Lower lobe of right lung (tissue), 2 donors: ENCODE measurements around the gene KCND1. TPM values are rescaled to one million over a fixed set of nuclear protein-coding genes. Genes with fewer than 3 reads are reported as not detected.

ENCODE experiments used
- ATAC-seq, 2 donors: fragments of 200-7000 bp; cut with Tn5 transposase; one replicate each; pipeline ENCODE4 v1.9.1; 2020 to 2022; ENCODE audit warnings: mild to moderate bottlenecking in 2 of 2, moderate library complexity in 2 of 2
- DNase-seq: peaks from one replicate; pipeline ENCODE4 v3.0.0-alpha.2; 2020
- H3K27ac ChIP-seq: fragments of 200-600 bp; one replicate; pipeline ENCODE4 v1.8.0; 2022
- H3K27me3 ChIP-seq: fragments of 200-600 bp; one replicate; pipeline ENCODE4 v1.8.0; 2022; ENCODE audit warnings: low read depth
- H3K36me3 ChIP-seq: fragments of 200-600 bp; one replicate; pipeline ENCODE4 v1.8.0; 2022; ENCODE audit warnings: mild to moderate bottlenecking
- H3K4me1 ChIP-seq: fragments of 200-600 bp; one replicate; pipeline ENCODE4 v1.8.0; 2022
- H3K4me3 ChIP-seq: fragments of 200-600 bp; one replicate; pipeline ENCODE4 v1.8.0; 2022; ENCODE audit warnings: mild to moderate bottlenecking
- H3K9me3 ChIP-seq: fragments of 200-600 bp; one replicate; pipeline ENCODE4 v1.8.0; 2022
- CTCF ChIP-seq: fragments of 200-600 bp; IDR thresholded peaks from one replicate; pipeline ENCODE4 v1.8.0; 2022; ENCODE audit warnings: antibody characterized with exemption, mild to moderate bottlenecking
- intact Hi-C: fragments of 100-400 bp; cut with DNase I; formaldehyde crosslinking; loops from one replicate; pipeline ENCODE4 v1.11.0; 2022
- total RNA-seq: library from RNA; stranded (reverse); fragmentation: NEBNext Ultra II Directional; extraction: Animal tissue kit (Norgen Biotek cat#: 25700); gene quantifications from one replicate; pipeline ENCODE4 v1.2.1, GENCODE V29; 2021
- donor health status: DM: no; HTN: yes; CAD: no; lungs with severe emphysema.

The KCND1 gene
- total RNA-seq, 1 donor from 2014 or later: 1.8 TPM

GRCh38 chrX:49001521-49002090 lies 30.0 kb upstream of the KCND1 start:
- Histone ChIP-seq H3K4me1 (no peaks in the 10 kb centered on the region), H3K4me3 (peak overlapping the region; percentile 74), H3K36me3 (peaks cover 18% of the 10 kb centered on the region), H3K27me3 (no peaks in the 10 kb centered on the region), H3K9me3 (no peaks in the 10 kb centered on the region), H3K27ac (peak overlapping the region; percentile 88)
- no peak for TF ChIP-seq CTCF
- DNase-seq (peak; percentile 43), ATAC-seq (peak; percentile 52 to 59)
- intact Hi-C loops: no loop called here

- ATAC-seq: no peak
- H3K4me1 ChIP-seq: no peaks in the 10 kb centered on the region
- H3K36me3 ChIP-seq: peaks cover 27% of the 10 kb centered on the region
- TF ChIP-seq CTCF: no peak
- intact Hi-C loops: no loop called here
- no peak for DNase-seq
- no peaks in the 10 kb centered on the region for H3K9me3 ChIP-seq
- H3K4me3 ChIP-seq: no peak overlapping the region
- no peak overlapping the region for H3K27ac ChIP-seq
- no peaks in the 10 kb centered on the region for H3K27me3 ChIP-seq
Measured at GRCh38 chrX:49000636-49001035, 29.0 kb upstream of the KCND1 start.

- DNase-seq (no peak), ATAC-seq (no peak)
- no peaks in the 10 kb centered on the region for H3K4me1 ChIP-seq
- no peak overlapping the region for H3K27ac ChIP-seq
- TF ChIP-seq CTCF: no peak
- H3K27me3 ChIP-seq: no peaks in the 10 kb centered on the region
- H3K4me3 ChIP-seq: no peak overlapping the region
- intact Hi-C loops: no loop called here
- H3K9me3 ChIP-seq: no peaks in the 10 kb centered on the region
- peaks cover 28% of the 10 kb centered on the region for H3K36me3 ChIP-seq
Measured at GRCh38 chrX:48999030-48999429, 27.4 kb upstream of the KCND1 start.

GRCh38 chrX:48998391-48998790 lies 26.7 kb upstream of the KCND1 start:
- no peak for ATAC-seq
- peaks cover 31% of the 10 kb centered on the region for H3K36me3 ChIP-seq
- TF ChIP-seq CTCF: no peak
- no peaks in the 10 kb centered on the region for H3K27me3 ChIP-seq
- H3K27ac ChIP-seq: no peak overlapping the region
- intact Hi-C loops: no loop called here
- no peaks in the 10 kb centered on the region for H3K4me1 ChIP-seq
- DNase-seq: no peak
- no peaks in the 10 kb centered on the region for H3K9me3 ChIP-seq
- H3K4me3 ChIP-seq: no peak overlapping the region

- H3K4me3 ChIP-seq: no peak overlapping the region
- intact Hi-C loops: no loop called here
- no peaks in the 10 kb centered on the region for H3K27me3 ChIP-seq
- no peak overlapping the region for H3K27ac ChIP-seq
- TF ChIP-seq CTCF: no peak
- H3K9me3 ChIP-seq: no peaks in the 10 kb centered on the region
- DNase-seq (no peak), ATAC-seq (no peak)
- H3K36me3 ChIP-seq: peaks cover 36% of the 10 kb centered on the region
- H3K4me1 ChIP-seq: no peaks in the 10 kb centered on the region
Measured at GRCh38 chrX:48997865-48998264, 26.2 kb upstream of the KCND1 start.
